HepG2 (cell line): ENCODE measurements around the gene TEDC1. TPM values are rescaled to one million over a fixed set of nuclear protein-coding genes. Genes with fewer than 3 reads are reported as not detected.

Experiments used
- ATAC-seq: fragments of 200-7000 bp; cut with Tn5 transposase; 3 replicates; pipeline ENCODE4 v1.9.1; 2020; ENCODE audit warnings: mild to moderate bottlenecking, moderate library complexity
- BruUV-seq: library from RNA; stranded (reverse); fragments of 400-500 nt; replicated peaks from 2 replicates; lab custom pipeline; 2021; lab: Mats Ljungman, UMichigan
- CTCF ChIA-PET: fragments of 300-600 bp; formaldehyde crosslinking; extraction: SDS; loops from one replicate; lab custom pipeline; 2021; ENCODE audit warnings: low total read pairs, inconsistent platforms, low intra/inter-chr PET ratio; lab: Yijun Ruan, JAX
- POLR2A ChIA-PET: fragments of 350-600 bp; sonication (Branson Sonifier 250); formaldehyde crosslinking; loops from one replicate; lab custom pipeline; 2020; ENCODE audit warnings: antibody characterized with exemption, inconsistent platforms; lab: Yijun Ruan, JAX
- DNase-seq: peaks from one replicate; pipeline ENCODE4 v3.0.0-alpha.2; 2015; ENCODE audit warnings: low spot score
- FAIRE-seq: peaks from 3 replicates; lab custom pipeline; 2011; peaks lifted over from hg19 to GRCh38; lab: Jason Lieb, UNC
- H2AFZ ChIP-seq: one replicate; pipeline ENCODE4 v1.6.1; 2011; ENCODE audit warnings: low read length, inconsistent platforms
- H3K27ac ChIP-seq: fragments of 300-600 bp; 3 replicates; pipeline ENCODE4 v1.8.0; 2011; ENCODE audit warnings: mixed run types, mild to moderate bottlenecking, mixed read lengths, low read length, inconsistent platforms; ENCODE audit not compliant: insufficient read depth; ENCODE audit errors: extremely low read length
- H3K27me3 ChIP-seq, 2 experiments: fragments of 200-600 bp in 1 of 2; 2 replicates in 1 of 2; 3 replicates in 1 of 2; pipeline versions ENCODE4 v1.6.0 to v1.8.0; 2011; ENCODE audit warnings: low read length in 2 of 2, mild to moderate bottlenecking in 2 of 2, moderate library complexity in 2 of 2, inconsistent platforms in 1 of 2; ENCODE audit not compliant: insufficient read depth in 2 of 2, control insufficient read depth in 1 of 2
- H3K36me3 ChIP-seq, 2 experiments: fragments of 200-600 bp in 1 of 2; replicated peaks in 1 of 2; 2 replicates in 1 of 2; 3 replicates in 1 of 2; pipeline versions ENCODE4 v1.5.1 to v1.8.0; 2011; ENCODE audit warnings: low read length in 2 of 2, inconsistent platforms in 1 of 2; ENCODE audit not compliant: insufficient read depth in 2 of 2, control insufficient read depth in 1 of 2
- H3K4me1 ChIP-seq: 2 replicates; pipeline ENCODE4 v1.5.1; 2012; ENCODE audit warnings: low read length, inconsistent platforms; ENCODE audit not compliant: insufficient read depth
- H3K4me2 ChIP-seq: 2 replicates; pipeline ENCODE4 v1.6.0; 2011; ENCODE audit warnings: low read depth, low read length, inconsistent platforms
- H3K4me3 ChIP-seq, 3 experiments: fragments of 200-600 bp in 1 of 3; sonication (generic), shearing (Covaris generic) in 1 of 3; replicated peaks in 1 of 3; 2 replicates each; pipeline ENCODE4 v1.5.1; 2011 to 2016; ENCODE audit warnings: low read length in 3 of 3, inconsistent platforms in 2 of 3, low read depth in 2 of 3, mild to moderate bottlenecking in 2 of 3, control low read depth in 1 of 3, mixed read lengths in 1 of 3; ENCODE audit not compliant: insufficient read depth in 1 of 3
- H3K79me2 ChIP-seq: one replicate; pipeline ENCODE4 v1.6.1; 2011; ENCODE audit warnings: low read length, inconsistent platforms; ENCODE audit not compliant: insufficient read depth
- H3K9ac ChIP-seq: 2 replicates; pipeline ENCODE4 v1.6.0; 2011; ENCODE audit warnings: mild to moderate bottlenecking, low read depth, low read length, inconsistent platforms; ENCODE audit not compliant: insufficient read depth
- H3K9me3 ChIP-seq: 2 replicates; pipeline ENCODE4 v1.5.1; 2012; ENCODE audit warnings: mild to moderate bottlenecking, low read length
- H4K20me1 ChIP-seq: 2 replicates; pipeline ENCODE4 v1.6.0; 2011; ENCODE audit warnings: inconsistent platforms, mild to moderate bottlenecking, low read length, moderate library complexity; ENCODE audit not compliant: insufficient read depth
- ATF4 ChIP-seq, 2 experiments: fragments of 450-650 bp in 1 of 2; sonication (generic) in 1 of 2; formaldehyde crosslinking; IDR thresholded peaks; 2 replicates each; pipeline versions ENCODE4 v1.5.0 to v1.8.0; 2020 to 2022; ENCODE audit warnings: mild to moderate bottlenecking in 1 of 2, missing genetic modification reagents in 1 of 2
- DMTF1 ChIP-seq: sonication (generic); formaldehyde crosslinking; IDR thresholded peaks from 2 replicates; pipeline ENCODE4 v1.4.0; 2020; ENCODE audit warnings: mild to moderate bottlenecking, missing genetic modification reagents
- EP300 ChIP-seq, 3 experiments: sonication (generic) in 1 of 3; formaldehyde crosslinking in 1 of 3; IDR thresholded peaks; 2 replicates each; pipeline versions ENCODE4 v1.5.1 to v1.6.1; 2011 to 2020; ENCODE audit warnings: low read depth in 2 of 3, low read length in 2 of 3, borderline replicate concordance in 1 of 3, improper control_type of control experiment in 1 of 3, mild to moderate bottlenecking in 1 of 3, missing genetic modification reagents in 1 of 3, moderate library complexity in 1 of 3
- HNF4A ChIP-seq: sonication (generic); formaldehyde crosslinking; IDR thresholded peaks from 2 replicates; pipeline ENCODE4 v1.4.0; 2020; ENCODE audit warnings: missing genetic modification reagents
- HNRNPL ChIP-seq: fragments of 200-400 bp; formaldehyde crosslinking; IDR thresholded peaks from 2 replicates; pipeline ENCODE4 v1.6.1; 2017; ENCODE audit warnings: mild to moderate bottlenecking, low read depth, low read length
- JUNB ChIP-seq: sonication (generic); formaldehyde crosslinking; IDR thresholded peaks from 2 replicates; pipeline ENCODE4 v1.8.0; 2022; ENCODE audit warnings: missing genetic modification reagents, mild to moderate bottlenecking, borderline replicate concordance
- MYPOP ChIP-seq: sonication (generic); formaldehyde crosslinking; IDR thresholded peaks from 2 replicates; pipeline ENCODE4 v1.8.1; 2023; ENCODE audit warnings: mild to moderate bottlenecking, moderate library complexity, missing genetic modification reagents
- NFE2 ChIP-seq: sonication (generic); formaldehyde crosslinking; IDR thresholded peaks from 2 replicates; pipeline ENCODE4 v1.4.0; 2020; ENCODE audit warnings: missing genetic modification reagents
- RBFOX2 ChIP-seq: fragments of 200-400 bp; formaldehyde crosslinking; IDR thresholded peaks from 2 replicates; pipeline ENCODE4 v1.6.1; 2017; ENCODE audit warnings: low read depth, mild to moderate bottlenecking, low read length
- SAFB2 ChIP-seq: sonication (generic); formaldehyde crosslinking; IDR thresholded peaks from 2 replicates; pipeline ENCODE4 v1.5.1; 2020; ENCODE audit warnings: missing genetic modification reagents, low read depth, mild to moderate bottlenecking, borderline replicate concordance
- THRA ChIP-seq: sonication (generic); formaldehyde crosslinking; IDR thresholded peaks from 2 replicates; pipeline ENCODE4 v1.4.0; 2020; ENCODE audit warnings: missing genetic modification reagents, borderline replicate concordance
- ZFP62 ChIP-seq: sonication (generic); formaldehyde crosslinking; IDR thresholded peaks from 2 replicates; pipeline ENCODE4 v1.4.0; 2020; ENCODE audit warnings: missing genetic modification reagents
- ZNF282 ChIP-seq: fragments of 450-650 bp; IDR thresholded peaks from 2 replicates; pipeline ENCODE4 v1.6.1; 2018; ENCODE audit not compliant: partially characterized antibody
- WGBS: methylation state at CpG from one replicate; pipeline ENCODE4 v1.1.6; 2017; ENCODE audit warnings: low lambda C conversion rate; 5-methylcytosine and 5-hydroxymethylcytosine counted together
- in situ Hi-C: cut with HindIII; loops from 2 replicates; pipeline ENCODE4 v1.10.0; 2017; ENCODE audit warnings: low pct_unique_long_range_greater_than_20kb; ENCODE audit not compliant: extremely low pct_ligation_motif_present
- intact Hi-C: fragments of 100-400 bp; cut with micrococcal nuclease; formaldehyde crosslinking; loops from one replicate; pipeline ENCODE4 v1.10.0; 2022; ENCODE audit not compliant: unreplicated experiment
- polyA plus RNA-seq, 8 experiments: library from polyadenylated mRNA; depleted of rRNA in 3 of 8; stranded (reverse) in 7 of 8; unstranded in 1 of 8; fragments of >200 nt; fragmentation: Illumina TruSeq in 4 of 8; extraction: Trizol in 4 of 8; gene quantifications; 2 replicates each; pipeline versions ENCODE4 v1.2.1 to v1.2.3, GENCODE V29; 2011 to 2016; ENCODE audit warnings: low read depth in 4 of 8, missing spikeins in 1 of 8, mixed read lengths in 1 of 8; ENCODE audit not compliant: insufficient read depth in 1 of 8
- total RNA-seq, 5 experiments: library from RNA; depleted of rRNA; stranded (reverse); fragments of >200 nt; fragmentation: Illumina TruSeq; extraction: Trizol; gene quantifications; 2 replicates each; pipeline ENCODE4 v1.2.3, GENCODE V29; 2016; ENCODE audit warnings: low read depth in 1 of 5

The TEDC1 gene
- total and polyA plus RNA-seq, 2 of the 13 experiments (the other 11 are each of a cell fraction or from before 2014, with no cell fraction given), result 5.7 to 27.4 TPM

GRCh38 chr14:105493921-105494605, 3.0 kb downstream of the TEDC1 start:
- WGBS, result 86% methylated on average over 5 of the region's 16 CpGs
- H3K4me1 ChIP-seq, result peaks cover 68% of the 10 kb centered on the region
- peaks cover 0 to 3% of the 10 kb centered on the region in 2 experiments; a peak in 1 of 5 replicates for H3K36me3 ChIP-seq
- H3K9me3 ChIP-seq, result no peaks in the 10 kb centered on the region
- DNase-seq, result no peak
- no TSS peak for BruUV-seq
- 0 out of 2 replicates have a peak overlapping the region, but pooled peaks have one; percentile 10 for H3K9ac ChIP-seq
- H3K4me2 ChIP-seq, result peak overlapping the region; percentile 96
- ChIA-PET CTCF (no interaction called here), POLR2A (no interaction called here)
- no peak for ATAC-seq
- TF ChIP-seq ZFP62 (CRISPR knock-in tag), result no peak
- no peak for TF ChIP-seq ZNF282
- no peak for TF ChIP-seq HNF4A (CRISPR knock-in tag)
- no peak for TF ChIP-seq EP300 (IDR thresholded peaks at IDR 0.05; ENCODE audit: low read depth in 2 of 2, low read length in 2 of 2)
- TF ChIP-seq EP300 (CRISPR knock-in tag; IDR thresholded peaks at IDR 0.05; ENCODE audit: borderline replicate concordance), result no peak
- TF ChIP-seq RBFOX2, result peak; percentile 63; the same call in 1 of the 2 replicates
- TF ChIP-seq MYPOP (CRISPR knock-in tag), result no peak
- TF ChIP-seq SAFB2, result no peak
- TF ChIP-seq ATF4 (CRISPR knock-in tag; IDR thresholded peaks at IDR 0.05), result no peak
- no peak for TF ChIP-seq JUNB (CRISPR knock-in tag)
- TF ChIP-seq NFE2 (CRISPR knock-in tag), result no peak
- no peak for TF ChIP-seq DMTF1 (CRISPR knock-in tag)
- TF ChIP-seq HNRNPL, result 0 out of 2 replicates have a peak, but pooled peaks have one; percentile 59
- no peak for TF ChIP-seq THRA (CRISPR knock-in tag)
- H3K79me2 ChIP-seq, result peaks cover 23% of the 10 kb centered on the region
- H2AFZ ChIP-seq, result no peak overlapping the region
- H4K20me1 ChIP-seq, result no peaks in the 10 kb centered on the region
- intact Hi-C loops, result loop anchor here (10.0 kb wide), 1 partner anchor 179 kb away; the partner anchor contains the start of gene PACS2
- no peaks in the 10 kb centered on the region; a peak in 1 of 5 replicates for H3K27me3 ChIP-seq
- in situ Hi-C loops, result no loop called here
- FAIRE-seq, result no peak
- peak overlapping the region in 1 of 3 experiments; percentile 73; a peak in 1 of 6 replicates for H3K4me3 ChIP-seq
- H3K27ac ChIP-seq, result no peak overlapping the region
